ENCODE measurements around the gene YPEL5.
"Not testable (repeated sequence)": the region's sequence is repeated elsewhere in the genome, so short reads cannot be mapped to it uniquely, and the experiment has no call there.

YPEL5 gene

GRCh38 chr2:30136764-30137444 lies 9.9 kb upstream of the YPEL5 start:
- no peak for DNase-seq (ENCODE audit: low read depth in 3 of 3)

- no peak for DNase-seq (ENCODE audit: low read depth in 3 of 3)
Measured at GRCh38 chr2:30139131-30139870, 7.5 kb upstream of the YPEL5 start.

GRCh38 chr2:30141136-30141535 lies 5.7 kb upstream of the YPEL5 start:
- DNase-seq (ENCODE audit: low read depth in 3 of 3): no peak

- no peak for DNase-seq (ENCODE audit: low read depth in 3 of 3)
Measured at GRCh38 chr2:30144260-30144659, 2.5 kb upstream of the YPEL5 start.

- DNase-seq (ENCODE audit: low read depth in 3 of 3): not testable (repeated sequence)
Measured at GRCh38 chr2:30144951-30145350, 1.9 kb upstream of the YPEL5 start.

GRCh38 chr2:30145826-30146336 lies 926 bp upstream of the YPEL5 start:
- DNase-seq (ENCODE audit: low read depth in 3 of 3): no peak

- no peak for DNase-seq (ENCODE audit: low read depth in 3 of 3)
Measured at GRCh38 chr2:30147196-30147714, 448 bp downstream of the YPEL5 start.

GRCh38 chr2:30147715-30148610 lies 1.2 kb downstream of the YPEL5 start:
- peak; percentile 61 to 62 (median 61) for DNase-seq (ENCODE audit: low read depth in 3 of 3)

- DNase-seq (ENCODE audit: low read depth in 3 of 3): no peak
Measured at GRCh38 chr2:30148850-30149249, 2.0 kb downstream of the YPEL5 start.

- DNase-seq (ENCODE audit: low read depth in 3 of 3): no peak
Measured at GRCh38 chr2:30149513-30149912, 2.7 kb downstream of the YPEL5 start.

- DNase-seq (ENCODE audit: low read depth in 3 of 3): no peak
Measured at GRCh38 chr2:30149976-30150375, 3.2 kb downstream of the YPEL5 start.

GRCh38 chr2:30150786-30151185 lies 4.0 kb downstream of the YPEL5 start:
- DNase-seq (ENCODE audit: low read depth in 3 of 3): no peak

- no peak for DNase-seq (ENCODE audit: low read depth in 3 of 3)
Measured at GRCh38 chr2:30152385-30152784, 5.6 kb downstream of the YPEL5 start.

- DNase-seq (ENCODE audit: low read depth in 3 of 3): no peak
Measured at GRCh38 chr2:30155202-30155601, 8.4 kb downstream of the YPEL5 start.

GRCh38 chr2:30155889-30156658 lies 9.3 kb downstream of the YPEL5 start:
- DNase-seq (ENCODE audit: low read depth in 3 of 3): no peak

GRCh38 chr2:30157616-30158015 lies 10.8 kb downstream of the YPEL5 start:
- no peak for DNase-seq (ENCODE audit: low read depth in 3 of 3)

GRCh38 chr2:30159766-30160165 lies 13.0 kb downstream of the YPEL5 start:
- no peak for DNase-seq (ENCODE audit: low read depth in 3 of 3)

GRCh38 chr2:30161929-30162706 lies 15.3 kb downstream of the YPEL5 start:
- no peak for DNase-seq (ENCODE audit: low read depth in 3 of 3)

GRCh38 chr2:30162806-30163205 lies 16.0 kb downstream of the YPEL5 start:
- no peak for DNase-seq (ENCODE audit: low read depth in 3 of 3)

All from stimulated activated CD4-positive, alpha-beta T cell treated with anti-CD3 and anti-CD28 coated beads, TNF-alpha, amount 100 ng/mL, for 4 hours (primary cell).